SW 1271 (cell line): ENCODE results near the gene TECR.
"Not testable (repeated sequence)": the region's sequence is repeated elsewhere in the genome, so short reads cannot be mapped to it uniquely, and the experiment has no call there.

ENCODE experiments used
- DNase-seq, 2 experiments: peaks; one replicate each; lab custom pipeline; 2025; lab: John Stamatoyannopoulos, UW

Gene TECR

GRCh38 chr19:14589433-14589832 lies 60.0 kb downstream of the TECR start:
- DNase-seq = not testable (repeated sequence)

GRCh38 chr19:14595558-14595957 lies 66.2 kb downstream of the TECR start:
- no peak for DNase-seq

GRCh38 chr19:14599548-14600147 lies 70.3 kb downstream of the TECR start:
- DNase-seq = no peak

- DNase-seq = no peak
Measured at GRCh38 chr19:14603990-14604387, 74.6 kb downstream of the TECR start.

GRCh38 chr19:14606627-14607026 lies 77.2 kb downstream of the TECR start:
- DNase-seq = no peak

- no peak for DNase-seq
Measured at GRCh38 chr19:14611051-14611450, 81.7 kb downstream of the TECR start.

GRCh38 chr19:14612242-14612641 lies 82.8 kb downstream of the TECR start:
- not testable (repeated sequence) for DNase-seq

- DNase-seq = no peak
Measured at GRCh38 chr19:14612657-14613056, 83.3 kb downstream of the TECR start.

GRCh38 chr19:14613399-14614098 lies 84.2 kb downstream of the TECR start:
- DNase-seq = not testable (repeated sequence)

- DNase-seq = no peak
Measured at GRCh38 chr19:14614099-14614412, 84.7 kb downstream of the TECR start.
